GM12801 (cell line): ENCODE measurements around the gene RHPN2.

Experiments
- CTCF ChIP-seq: IDR thresholded peaks from one replicate; pipeline ENCODE4 v1.5.1; 2011; ENCODE audit warnings: control low read depth; ENCODE audit not compliant: insufficient read length; ENCODE audit errors: extremely low read depth

RHPN2 gene

GRCh38 chr19:33085570-33086128 lies 21.0 kb upstream of the RHPN2 start:
- TF ChIP-seq CTCF = no peak

- TF ChIP-seq CTCF = no peak
Measured at GRCh38 chr19:33080761-33081681, 16.3 kb upstream of the RHPN2 start, which contains the start of gene GPATCH1. Gene GPATCH1 (plus strand): TSS chr19:33081181. CDS start chr19:33081194, 13 bp downstream.

GRCh38 chr19:33075519-33075918 lies 10.8 kb upstream of the RHPN2 start:
- TF ChIP-seq CTCF = no peak

- TF ChIP-seq CTCF = no peak
Measured at GRCh38 chr19:33071887-33072286, 7.2 kb upstream of the RHPN2 start.

GRCh38 chr19:33067121-33067520 lies 2.4 kb upstream of the RHPN2 start:
- TF ChIP-seq CTCF = no peak

GRCh38 chr19:33066543-33066942 lies 1.9 kb upstream of the RHPN2 start:
- no peak for TF ChIP-seq CTCF

- no peak for TF ChIP-seq CTCF
Measured at GRCh38 chr19:33064458-33064791, 263 bp downstream of the RHPN2 start.
